Glomerular visceral epithelial cell (primary cell): ENCODE data around the gene APOL1.
"Not testable (repeated sequence)": the region's sequence is repeated elsewhere in the genome, so short reads cannot be mapped to it uniquely, and the experiment has no call there.

Experiments used
- DNase-seq: peaks from one replicate; pipeline ENCODE4 v3.0.0-alpha.2; 2016; ENCODE audit errors: extremely low spot score

The APOL1 gene

DNA sequence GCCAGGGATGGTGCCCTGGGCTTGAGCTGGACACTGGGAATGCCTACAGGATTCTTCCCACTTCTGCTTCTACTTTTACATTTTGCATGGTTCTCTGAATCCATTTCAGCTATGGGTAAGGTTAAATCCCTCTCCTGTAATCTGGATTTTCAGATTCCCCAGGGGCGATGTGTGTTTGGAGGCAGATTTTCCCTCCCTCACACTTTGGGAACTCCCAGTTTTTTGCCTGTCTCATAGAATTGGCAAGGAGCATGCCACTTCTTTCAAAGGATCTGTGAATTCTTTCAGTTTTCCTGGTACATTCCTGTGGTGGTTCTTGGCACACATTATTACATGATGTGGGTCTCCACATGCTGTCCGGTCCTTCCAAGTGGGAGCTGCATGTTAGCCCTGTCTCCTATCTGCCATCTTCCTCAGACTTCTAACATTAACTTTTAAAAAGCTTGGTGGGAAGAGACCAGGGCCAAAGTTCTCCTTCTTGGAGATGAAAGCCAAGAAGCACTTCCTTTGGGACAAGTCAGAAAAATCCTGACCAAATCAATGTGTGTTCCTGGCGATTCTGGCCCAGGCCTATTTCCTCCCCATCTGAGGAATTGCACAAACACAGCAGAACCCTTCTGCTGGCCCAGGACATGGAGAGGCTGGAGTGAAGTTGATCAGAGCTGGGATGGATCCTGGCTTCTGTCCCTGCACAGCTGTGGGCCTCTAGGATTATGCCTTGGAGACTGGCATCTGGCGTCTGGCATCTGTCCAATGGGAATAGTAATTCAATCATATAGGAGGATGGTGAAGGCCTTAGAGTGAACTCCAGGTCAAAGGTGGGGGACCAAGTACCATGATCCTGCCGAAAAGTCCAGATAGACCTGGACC is 8.2 kb upstream of the APOL1 start:
- peak; percentile 60 for DNase-seq

- no peak for DNase-seq
Measured at GRCh38 chr22:36245805-36246356, 7.1 kb upstream of the APOL1 start.

DNA sequence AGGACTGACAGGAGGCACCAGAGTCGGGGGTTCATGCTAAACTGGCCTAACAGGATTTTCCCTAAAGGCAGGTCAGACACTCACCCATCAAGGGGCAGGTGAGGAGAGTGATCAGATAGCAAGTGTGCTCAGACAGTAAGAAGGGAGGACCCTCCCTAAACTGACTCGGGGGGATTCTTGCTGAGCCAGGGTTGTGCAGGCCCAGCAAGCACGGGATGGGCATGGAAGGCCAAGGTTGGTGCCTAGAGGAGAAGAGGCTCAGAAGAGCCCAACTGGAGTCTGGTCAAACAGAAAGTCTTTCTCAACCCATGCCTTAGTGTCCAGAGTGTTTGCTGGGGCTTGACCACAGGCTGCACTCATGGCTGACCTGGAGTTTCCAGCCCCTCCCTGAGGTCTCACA is 6.2 kb upstream of the APOL1 start:
- no peak for DNase-seq

DNA sequence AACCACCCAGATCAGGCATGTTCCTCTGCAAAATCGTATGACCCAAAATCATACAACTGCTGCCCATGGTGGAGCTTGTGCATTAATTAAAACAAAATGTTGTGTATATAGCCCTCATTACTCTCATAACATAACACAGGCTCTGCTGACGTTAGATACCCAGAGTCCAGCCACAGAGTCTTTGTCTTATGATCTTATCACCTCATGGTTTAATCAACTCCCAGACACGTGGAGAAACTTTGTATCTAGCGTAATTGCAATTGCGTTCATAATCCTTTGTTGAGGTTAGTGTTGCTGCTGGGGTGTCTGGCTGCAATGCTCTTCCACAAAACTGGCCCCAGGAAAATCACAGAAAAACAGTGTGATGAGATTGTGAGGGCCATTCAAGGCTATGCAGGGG is 5.0 kb upstream of the APOL1 start:
- no peak for DNase-seq

GRCh38 chr22:36249160-36249559 is 3.8 kb upstream of the APOL1 start:
- DNase-seq, result no peak

DNA sequence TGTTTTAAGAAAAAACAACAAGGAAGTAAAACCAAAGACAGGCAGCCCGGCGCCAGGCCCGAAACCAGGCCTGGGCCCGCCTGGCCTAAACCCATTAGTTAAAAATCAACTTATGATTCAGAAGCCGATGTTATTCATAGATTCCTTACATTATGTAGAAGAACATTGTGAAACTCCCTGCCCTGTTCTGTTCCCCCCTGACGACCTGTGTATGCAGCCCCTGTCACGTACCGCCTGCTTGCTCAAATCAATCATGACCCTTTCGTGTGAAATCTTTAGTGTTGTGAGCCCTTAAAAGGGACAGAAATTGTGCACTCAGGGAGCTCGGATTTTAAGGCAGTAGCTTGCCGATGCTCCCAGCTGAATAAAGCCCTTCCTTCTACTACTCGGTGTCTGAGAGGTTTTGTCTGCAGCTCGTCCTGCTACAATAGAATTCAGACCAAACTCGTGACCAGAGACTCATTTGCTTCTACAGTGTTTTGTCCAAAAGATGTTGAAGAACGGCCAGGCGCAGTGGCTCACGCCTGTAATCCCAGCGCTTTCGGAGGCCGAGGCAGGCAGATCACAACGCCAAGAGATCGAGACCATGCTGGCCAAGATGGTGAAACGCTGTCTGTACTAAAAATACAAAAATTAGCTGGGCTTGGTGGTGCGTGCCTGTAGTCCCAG is 2.5 kb upstream of the APOL1 start:
- peak; percentile 69 for DNase-seq

GRCh38 chr22:36251979-36252608 is 839 bp upstream of the APOL1 start:
- DNase-seq, result not testable (repeated sequence)

- DNase-seq, result no peak
Measured at GRCh38 chr22:36253523-36254490, 874 bp downstream of the APOL1 start.

DNA sequence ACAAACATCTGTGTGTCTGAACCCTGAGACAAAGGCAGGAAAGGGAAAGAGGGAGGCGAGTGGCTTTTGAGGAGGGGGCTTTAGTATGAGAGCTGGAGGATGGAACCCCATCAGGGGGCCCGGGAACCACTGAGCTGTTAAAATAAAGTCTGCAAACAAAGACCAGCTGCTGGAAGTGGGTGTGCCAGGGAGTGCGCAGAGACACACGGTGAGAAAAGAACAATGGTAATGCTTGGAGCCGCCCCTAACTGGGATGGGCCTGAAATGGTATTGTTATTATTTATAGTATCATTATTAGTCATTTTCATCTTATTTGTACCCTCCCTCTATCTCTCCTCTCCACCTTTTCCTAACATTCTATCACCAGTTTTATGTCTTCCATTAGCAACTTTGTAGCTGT is 2.6 kb downstream of the APOL1 start:
- not testable (repeated sequence) for DNase-seq

DNA sequence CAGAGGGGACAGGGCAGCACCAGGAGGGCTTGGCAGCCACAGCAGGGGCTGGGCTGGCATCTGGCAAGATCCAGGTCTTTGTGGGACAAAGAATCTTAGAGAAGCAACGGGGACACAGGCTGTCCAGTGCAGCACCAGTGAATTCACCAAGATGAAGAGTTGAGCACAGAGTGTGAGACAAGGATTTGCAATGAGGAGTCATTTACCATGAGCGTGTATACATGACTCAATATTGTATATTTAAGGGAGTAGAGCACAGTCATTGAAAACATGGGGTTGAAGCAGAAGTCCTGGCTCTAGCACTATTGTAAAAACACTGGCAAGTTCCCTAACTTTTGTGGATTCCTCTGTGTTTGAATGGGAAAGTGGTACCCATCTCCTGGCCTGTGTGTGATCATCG is 3.5 kb downstream of the APOL1 start:
- no peak for DNase-seq

DNA sequence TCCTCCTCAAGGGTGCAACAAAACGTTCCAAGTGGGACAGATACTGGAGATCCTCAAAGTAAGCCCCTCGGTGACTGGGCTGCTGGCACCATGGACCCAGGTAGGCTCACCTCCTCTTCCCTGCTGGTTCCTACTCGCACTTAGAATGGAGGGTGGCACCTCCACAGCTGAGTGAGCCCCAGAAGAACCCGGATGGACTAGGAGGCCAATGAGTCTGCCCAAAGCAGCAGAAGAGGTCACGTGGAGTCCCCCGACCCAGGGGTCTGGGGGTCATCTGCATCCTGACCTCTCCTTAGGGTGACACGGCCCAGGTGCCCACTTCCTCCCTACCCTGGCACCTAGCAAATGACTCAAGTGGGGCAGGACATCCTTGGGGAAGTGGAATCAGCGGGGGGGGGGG is 4.4 kb downstream of the APOL1 start:
- no peak for DNase-seq

GRCh38 chr22:36257948-36258670 is 5.2 kb downstream of the APOL1 start:
- no peak for DNase-seq

DNA sequence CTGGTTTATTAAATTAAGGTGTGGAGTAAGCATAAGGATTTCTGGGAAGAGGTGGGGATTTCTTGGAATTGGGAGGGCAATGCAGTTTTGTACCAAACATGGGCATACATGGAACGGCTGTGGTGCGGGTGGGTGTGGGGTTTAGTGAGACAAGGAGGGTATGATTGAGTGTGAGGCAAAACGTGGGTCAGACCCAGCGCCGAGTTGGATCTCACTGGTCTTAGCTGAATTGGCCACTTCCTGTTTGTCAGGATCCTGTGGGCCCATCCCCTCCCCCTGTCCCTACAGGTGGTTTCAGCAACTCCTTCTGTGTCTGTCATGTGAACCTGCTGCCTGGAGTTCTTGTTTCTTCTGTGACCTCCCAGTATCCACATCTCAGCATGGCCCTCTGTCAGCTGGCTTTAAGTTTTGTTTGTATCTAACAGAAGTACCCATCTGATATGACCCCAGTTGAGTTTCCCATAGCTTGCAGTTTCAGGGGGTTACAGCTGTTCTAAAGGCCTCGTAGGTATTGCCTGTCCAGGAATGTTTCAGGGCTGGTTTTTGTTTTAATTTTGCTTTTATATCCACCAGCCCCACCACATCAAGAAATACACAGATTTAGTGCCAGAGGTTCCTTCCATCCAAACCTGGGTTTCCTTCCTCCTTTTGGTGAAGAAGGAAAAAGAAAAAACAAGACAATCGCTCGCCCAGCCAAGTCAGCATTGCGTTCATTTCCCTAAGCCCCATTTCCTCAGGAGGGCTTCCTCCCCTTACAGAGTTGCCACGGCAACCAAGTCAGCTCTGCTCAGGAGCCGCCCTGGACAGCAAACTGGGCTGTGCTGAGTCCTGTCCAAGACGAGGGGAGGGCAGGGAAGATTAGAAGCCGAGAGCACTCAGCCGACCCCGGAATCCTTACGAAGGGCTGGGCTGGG is 6.0 kb downstream of the APOL1 start:
- no peak for DNase-seq

- no peak for DNase-seq
Measured at GRCh38 chr22:36259615-36260300, 6.8 kb downstream of the APOL1 start.

DNA sequence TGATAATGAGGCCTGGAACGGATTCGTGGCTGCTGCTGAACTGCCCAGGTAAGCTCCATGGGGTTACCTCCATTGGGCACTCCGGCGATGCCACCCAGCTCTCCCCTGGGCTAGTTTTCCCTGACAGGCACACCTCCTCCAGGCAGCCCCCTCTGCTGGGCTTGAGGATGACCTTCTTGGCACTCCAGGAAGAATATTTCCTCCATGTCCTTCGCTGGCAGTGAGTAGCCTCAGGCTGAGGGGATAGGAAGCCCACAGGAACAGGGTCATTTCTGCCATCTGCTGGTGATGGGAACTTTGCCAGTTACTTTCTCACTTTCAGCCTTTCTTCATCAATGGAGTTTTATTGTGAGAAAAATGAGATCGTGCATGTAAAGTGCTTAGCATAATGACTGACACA is 8.7 kb downstream of the APOL1 start:
- not testable (repeated sequence) for DNase-seq

DNA sequence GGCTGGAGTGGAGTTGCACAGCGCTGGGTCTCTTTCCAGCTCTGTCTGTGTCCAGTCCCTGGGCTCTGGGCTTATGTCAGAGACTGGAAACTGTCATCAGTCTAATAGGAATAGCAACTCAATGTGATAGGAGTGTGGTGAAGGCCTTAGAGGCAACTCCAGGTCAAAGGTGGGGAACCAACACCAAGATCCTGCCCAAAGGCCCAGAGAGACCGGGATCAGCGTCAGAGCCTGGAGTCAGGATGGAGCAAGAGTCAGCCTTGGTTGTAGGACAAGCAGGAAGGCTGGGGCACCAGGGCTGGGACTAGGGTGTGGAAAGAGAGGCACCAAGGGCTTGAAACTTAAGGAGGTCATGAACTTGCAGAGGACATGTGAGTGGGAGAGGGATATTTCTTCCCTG is 9.4 kb downstream of the APOL1 start:
- DNase-seq, result not testable (repeated sequence)

DNA sequence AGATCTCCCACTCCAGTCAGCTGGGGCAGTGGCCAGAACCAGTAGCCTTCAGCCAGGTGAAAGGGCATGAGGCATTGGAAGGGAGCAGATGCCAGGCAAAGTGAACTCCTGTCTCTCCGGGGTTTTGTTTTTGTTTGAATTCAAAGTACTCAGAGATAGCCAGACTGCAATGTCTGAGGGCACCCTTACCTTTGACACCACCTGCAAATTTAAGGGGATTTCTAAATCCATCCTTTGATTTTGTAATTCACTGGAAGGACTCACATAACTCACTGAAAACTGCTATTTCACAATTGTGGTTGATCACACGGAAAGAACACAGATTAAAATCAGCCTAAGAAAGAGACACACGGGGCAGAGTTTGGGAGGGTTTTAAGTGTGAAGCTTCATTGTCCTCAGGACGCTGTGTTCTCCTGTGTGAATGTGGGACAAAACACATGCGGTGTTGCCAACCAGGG is 10.3 kb downstream of the APOL1 start:
- DNase-seq, result not testable (repeated sequence)

- DNase-seq, result not testable (repeated sequence)
Measured at GRCh38 chr22:36263886-36264664, 11.1 kb downstream of the APOL1 start.
